ENCODE data around the gene CD164L2. TPM values are rescaled to one million over a fixed set of nuclear protein-coding genes. Genes with fewer than 3 reads are reported as not detected.
A peak's percentile ranks its signal among the peaks of the same experiment; 100 is the strongest.
"Not testable (repeated sequence)": the region's sequence is repeated elsewhere in the genome, so short reads cannot be mapped to it uniquely, and the experiment has no call there.

CD164L2 gene
- total RNA-seq, 1 donor from 2014 or later = not detected

DNA sequence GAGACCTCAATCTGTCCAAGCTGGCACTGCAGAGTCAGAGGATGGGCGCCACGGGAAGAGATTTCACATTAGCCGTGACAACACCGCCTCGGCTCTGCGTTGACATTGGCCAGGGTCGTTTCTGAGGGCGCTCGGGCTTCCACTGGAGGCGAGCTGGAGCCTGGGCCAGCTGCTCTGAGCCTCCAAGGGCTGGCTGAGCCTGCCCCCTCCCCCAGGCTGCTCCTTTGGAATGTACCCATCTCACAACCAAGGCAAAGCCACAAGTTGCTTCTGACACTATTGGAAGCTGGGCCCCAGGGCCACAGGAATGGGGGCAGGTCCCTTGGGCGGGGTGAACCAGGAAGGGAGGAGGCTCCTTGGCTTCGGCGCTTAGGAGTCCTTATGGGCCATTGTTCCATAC, 21.9 kb upstream of the CD164L2 start:
- DNase-seq = no peak

GRCh38 chr1:27403931-27404330, 20.8 kb upstream of the CD164L2 start:
- no peak for DNase-seq

DNA sequence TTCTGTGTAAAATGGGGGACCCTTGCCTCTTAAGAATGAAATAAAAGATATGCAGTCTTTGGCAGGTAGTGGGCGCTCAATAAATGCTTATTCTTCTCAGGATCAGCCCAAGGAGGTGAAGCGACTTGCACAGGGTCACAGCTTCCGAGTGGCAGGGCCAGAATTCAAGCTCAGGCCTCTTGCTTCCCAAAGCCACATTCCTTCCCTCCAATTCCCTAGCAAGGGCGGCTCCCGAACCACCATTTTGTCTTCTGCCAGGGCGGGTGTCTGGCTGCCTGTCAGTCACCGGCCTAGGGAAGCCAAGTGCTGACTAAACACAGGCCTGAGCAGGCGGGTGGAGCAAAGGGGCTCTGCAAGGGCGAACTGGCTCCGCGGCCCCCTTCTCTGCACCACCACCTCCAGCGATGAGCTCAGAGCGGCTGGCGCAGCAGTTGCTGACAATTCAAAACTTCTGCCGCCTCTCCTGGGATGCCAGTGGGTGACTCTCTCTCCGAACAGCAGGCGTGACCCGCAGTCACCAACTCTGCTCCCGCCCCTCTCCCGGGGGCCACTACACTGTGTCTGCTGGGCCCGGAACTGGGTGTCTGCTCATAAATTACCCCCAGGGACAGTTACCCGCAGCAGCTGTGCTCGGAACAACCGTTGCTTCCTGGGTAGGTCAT, 20.1 kb upstream of the CD164L2 start:
- DNase-seq = peak; percentile 51

DNA sequence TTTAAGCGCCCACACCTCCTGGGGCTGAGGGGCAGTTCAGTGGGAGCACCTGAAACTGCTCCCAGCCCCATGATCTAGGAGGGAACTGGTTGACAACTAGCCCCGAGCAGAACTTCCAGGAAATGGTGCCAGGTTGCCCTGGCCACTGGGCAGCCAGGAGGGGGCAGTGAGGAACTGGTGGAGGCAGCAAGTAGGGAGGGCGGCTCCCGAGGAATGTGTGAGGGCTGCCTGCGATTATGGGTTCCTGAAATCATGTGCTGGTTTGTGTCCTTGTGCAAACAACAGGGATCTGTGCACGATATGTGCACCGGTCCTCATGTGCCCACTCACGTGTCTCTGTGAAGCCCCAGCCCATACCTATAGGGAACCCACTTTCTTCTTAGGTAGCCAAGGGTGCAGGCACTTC, 19.2 kb upstream of the CD164L2 start:
- peak; percentile 82 for DNase-seq

- no peak for DNase-seq
These were observed 17.8 kb upstream of the CD164L2 start for GRCh38 chr1:27400963-27401341.

DNA sequence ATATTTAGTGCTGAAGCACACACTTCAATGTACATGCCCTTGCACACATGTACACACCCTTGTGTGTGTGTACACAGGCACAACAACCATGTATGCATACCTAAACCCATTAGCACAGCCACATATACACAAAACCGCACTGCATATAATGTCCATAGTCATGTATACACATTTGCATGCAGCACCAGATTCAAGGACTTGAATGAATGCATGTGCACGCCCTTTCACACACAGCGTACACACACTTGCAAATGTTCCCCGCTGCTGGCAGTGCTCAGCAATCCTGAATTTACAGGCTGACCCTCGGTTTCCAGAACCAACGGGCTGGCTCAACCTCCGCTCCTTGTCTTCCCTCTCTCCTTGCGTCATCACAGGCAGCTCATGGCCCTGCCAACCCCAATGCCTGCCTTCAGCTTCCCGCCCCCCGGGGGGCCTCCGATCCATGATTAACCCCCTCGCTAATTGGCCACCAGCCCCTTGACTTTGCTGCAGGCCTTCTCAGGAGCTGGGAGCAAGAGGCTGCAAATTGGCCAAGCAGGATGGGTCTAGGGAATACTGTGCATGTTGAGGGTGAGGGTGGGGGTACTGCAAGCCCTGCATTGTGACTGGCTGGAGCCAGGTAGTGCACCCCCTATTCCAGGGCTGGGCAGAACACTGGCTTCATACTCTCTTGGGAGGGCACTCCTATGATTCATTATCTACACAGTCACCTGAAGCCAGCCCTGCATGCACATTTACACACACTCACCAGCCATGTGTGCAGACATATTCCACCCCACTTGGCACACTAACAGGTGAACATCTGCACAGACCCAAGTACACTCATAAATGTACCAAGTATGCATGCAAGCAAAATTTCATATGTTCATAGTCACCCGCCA, 17.2 kb upstream of the CD164L2 start:
- DNase-seq = no peak

DNA sequence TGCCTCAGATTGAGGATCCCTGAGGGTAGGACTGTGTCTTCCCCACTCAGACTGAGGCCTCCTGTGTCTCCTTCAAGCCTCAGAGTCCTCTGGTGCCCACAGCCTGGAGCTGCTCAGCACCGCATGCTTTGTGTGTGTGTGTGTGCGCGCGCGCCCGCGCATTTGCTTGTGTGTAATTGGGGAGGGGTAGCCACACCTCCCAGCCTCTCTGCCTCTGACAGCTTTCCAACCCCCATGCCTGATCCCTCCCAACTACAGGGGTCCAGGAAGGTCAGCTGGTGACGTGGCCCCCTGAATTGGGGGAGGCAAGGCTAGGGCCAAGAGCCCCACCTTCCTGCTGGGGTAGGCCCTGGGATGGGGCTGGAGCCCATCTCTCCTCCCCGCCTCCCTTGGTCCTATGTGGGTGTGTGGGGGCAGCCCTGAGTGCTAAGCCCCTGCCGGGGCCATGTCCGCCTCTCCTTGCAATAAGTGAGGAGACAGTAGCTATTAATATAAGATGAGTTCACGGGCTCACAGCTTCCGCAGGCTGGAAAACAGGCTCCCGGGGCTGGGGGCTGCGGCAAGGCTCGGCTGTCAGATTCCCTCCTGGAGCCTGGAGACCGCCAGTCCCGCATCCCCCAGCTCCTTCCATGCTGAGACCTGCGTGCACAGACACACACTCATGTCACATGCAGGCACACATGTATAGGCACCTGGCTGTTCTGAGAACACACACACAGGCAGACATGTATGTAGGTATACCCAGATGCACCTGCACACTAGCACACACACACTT, 16.3 kb upstream of the CD164L2 start:
- DNase-seq = no peak

GRCh38 chr1:27398405-27399149, 15.4 kb upstream of the CD164L2 start:
- no peak for DNase-seq

- DNase-seq = no peak
These were observed 14.6 kb upstream of the CD164L2 start for GRCh38 chr1:27397749-27398148.

GRCh38 chr1:27397110-27397509, 14.0 kb upstream of the CD164L2 start:
- DNase-seq = no peak

GRCh38 chr1:27395441-27396195, 12.5 kb upstream of the CD164L2 start:
- peak; percentile 77 for DNase-seq

DNA sequence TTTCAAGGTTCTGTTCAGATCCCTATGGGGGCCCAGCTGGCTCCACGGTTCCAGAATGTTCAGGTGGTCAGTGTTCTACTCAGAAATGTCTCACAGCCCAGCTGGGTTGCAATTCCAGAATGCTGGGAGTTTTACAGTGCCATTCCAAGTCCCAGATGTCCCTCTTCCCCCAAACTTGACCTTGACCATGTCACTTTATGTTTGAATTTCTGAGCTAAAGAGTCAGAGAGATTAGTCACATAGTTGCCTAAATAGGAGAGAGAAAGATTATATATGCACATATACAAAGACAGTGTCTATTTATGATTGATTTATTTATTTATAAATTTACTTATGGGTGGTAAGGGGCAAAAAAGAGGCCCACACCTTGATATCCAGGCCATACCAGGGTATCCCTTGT, 11.8 kb upstream of the CD164L2 start:
- DNase-seq = no peak

GRCh38 chr1:27394282-27394658, 11.1 kb upstream of the CD164L2 start:
- no peak for DNase-seq

GRCh38 chr1:27393641-27394281, 10.6 kb upstream of the CD164L2 start:
- no peak for DNase-seq

GRCh38 chr1:27392778-27393635, 9.9 kb upstream of the CD164L2 start:
- DNase-seq = no peak

- peak; percentile 95 for DNase-seq
These were observed 9.1 kb upstream of the CD164L2 start, which contains the start of gene GPR3 for GRCh38 chr1:27392096-27392777. Gene GPR3, plus strand, starts transcription at chr1:27392622. Its CDS starts 1,177 bp downstream, at chr1:27393799.

- peak; percentile 66 for DNase-seq
These were observed 8.5 kb upstream of the CD164L2 start for GRCh38 chr1:27391511-27392095.

GRCh38 chr1:27388337-27389005, 5.3 kb upstream of the CD164L2 start:
- peak; percentile 63 for DNase-seq

- not testable (repeated sequence) for DNase-seq
These were observed 1.7 kb upstream of the CD164L2 start for GRCh38 chr1:27384797-27385196.

Data from dermis blood vessel endothelial cell (primary cell).